NK-92 (cell line): ENCODE measurements around the gene ANKRD33B.

ENCODE experiments used
- DNase-seq: peaks from one replicate; lab custom pipeline; 2025; ENCODE audit not compliant: unreplicated experiment; lab: John Stamatoyannopoulos, UW

Gene ANKRD33B

DNA sequence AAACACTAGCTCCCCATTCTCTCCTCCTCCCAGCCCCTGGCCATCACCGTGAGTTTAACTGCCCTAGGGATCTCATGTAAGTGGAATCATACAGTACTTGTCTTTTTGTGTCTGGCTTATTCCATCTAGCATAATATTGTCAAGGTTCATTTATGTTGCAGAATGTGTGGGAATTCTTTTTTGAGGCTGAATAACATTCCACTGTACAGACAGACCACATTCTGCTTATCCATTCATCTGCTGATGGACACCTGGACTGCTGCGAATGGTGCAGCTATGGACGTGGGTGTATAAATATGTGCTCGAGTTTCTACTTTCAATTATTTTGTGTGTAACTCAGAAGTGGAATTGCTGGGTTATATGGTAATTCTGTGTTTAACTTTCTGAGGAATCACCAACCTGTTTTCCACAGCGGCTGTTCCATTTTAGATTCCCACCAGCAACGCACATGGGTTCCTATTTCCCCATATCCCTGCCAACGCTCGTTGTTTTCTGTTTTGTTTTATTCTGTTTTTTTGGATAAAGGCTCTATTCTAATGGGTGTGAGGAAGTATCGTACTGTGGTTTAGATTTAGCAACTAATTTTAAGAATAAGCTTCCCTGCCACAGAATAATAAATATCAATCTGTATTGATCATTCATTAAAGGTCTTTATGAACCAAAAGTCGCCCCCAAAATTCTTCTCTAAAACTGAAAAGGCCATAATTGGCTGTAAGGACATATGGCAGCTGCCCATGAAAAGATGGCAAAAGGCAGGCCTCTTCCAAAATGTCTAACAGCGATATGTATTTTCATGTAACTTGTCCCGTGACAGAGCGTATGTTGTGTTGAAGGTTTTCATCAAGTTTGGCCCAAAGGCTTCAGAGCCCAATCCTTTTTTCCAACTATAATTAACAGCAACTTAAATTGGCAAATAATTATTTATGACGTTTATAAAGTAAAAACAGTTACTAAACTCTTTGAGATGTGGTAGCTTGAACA is 126.9 kb downstream of the ANKRD33B start:
- DNase-seq, result no peak

DNA sequence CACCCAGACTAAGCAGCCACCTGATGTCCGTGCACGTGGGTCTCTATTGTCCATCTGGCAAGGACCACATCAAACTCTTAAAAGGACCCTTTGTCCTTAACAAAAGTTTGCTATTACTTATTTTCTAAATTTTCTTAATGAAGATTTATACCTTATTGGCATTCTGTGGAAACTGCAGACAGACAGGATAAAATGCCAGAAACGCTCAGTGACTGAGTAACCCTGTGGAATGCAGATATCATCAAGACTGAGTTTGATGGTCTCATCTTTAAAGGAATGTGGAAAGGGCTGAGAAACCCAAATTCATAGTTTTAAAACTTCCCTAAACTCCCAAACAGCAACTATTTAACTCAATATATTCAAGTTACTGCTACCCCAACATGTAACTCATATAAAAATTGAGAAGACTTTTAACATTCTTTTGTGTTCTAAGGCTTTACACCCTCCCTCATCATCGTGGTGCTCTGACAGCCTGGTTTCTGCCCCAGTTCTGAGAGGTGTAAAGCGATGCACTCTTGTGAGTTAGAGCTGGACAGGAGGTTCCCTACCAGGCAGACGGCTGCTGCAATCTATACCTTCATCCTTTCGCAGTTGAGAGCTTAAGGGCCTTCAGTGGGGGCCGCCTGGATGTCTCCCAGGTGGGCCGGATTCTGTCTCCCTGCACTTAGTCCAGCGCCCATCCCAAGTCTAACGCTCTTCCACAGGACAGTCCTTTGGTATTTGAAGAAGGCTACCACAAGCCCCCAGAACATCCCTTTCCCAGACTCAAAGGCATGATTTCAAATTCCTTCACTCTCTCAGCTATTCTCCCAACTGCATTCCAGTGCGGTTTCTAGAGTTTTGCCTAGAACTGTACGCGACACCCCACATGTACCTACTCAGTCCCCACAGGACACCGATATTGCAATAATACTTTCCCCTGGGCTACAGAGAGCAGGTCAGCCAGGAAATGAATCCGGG is 128.2 kb downstream of the ANKRD33B start:
- DNase-seq, result no peak

DNA sequence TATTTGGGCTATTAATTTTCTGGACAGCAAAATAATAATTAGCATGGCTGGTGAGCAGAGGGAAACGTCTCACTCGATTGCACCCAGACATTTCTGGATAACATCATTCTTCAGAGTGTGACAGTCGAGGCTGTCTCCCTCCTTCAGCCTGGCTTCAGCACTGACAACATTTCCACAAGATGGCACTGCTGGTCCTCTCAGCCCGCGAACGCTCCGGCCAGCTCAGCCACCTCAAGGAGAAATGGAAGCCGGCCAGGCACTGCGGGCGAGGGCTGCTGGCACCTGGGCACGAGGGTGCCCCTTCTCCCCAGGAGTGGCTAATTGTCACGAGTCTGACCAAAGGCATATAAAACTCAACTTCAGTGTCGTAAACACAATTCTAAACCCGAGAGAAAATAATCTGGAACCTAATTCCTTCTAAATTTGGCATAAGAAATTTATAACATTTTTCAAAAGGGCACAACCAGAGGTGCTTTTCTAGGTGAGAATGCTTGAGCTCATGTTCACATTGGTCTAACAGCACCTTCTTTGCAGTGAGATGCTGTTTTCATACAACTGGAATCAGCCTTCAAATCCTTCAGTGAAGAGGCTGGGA is 131.3 kb downstream of the ANKRD33B start:
- DNase-seq, result no peak

DNA sequence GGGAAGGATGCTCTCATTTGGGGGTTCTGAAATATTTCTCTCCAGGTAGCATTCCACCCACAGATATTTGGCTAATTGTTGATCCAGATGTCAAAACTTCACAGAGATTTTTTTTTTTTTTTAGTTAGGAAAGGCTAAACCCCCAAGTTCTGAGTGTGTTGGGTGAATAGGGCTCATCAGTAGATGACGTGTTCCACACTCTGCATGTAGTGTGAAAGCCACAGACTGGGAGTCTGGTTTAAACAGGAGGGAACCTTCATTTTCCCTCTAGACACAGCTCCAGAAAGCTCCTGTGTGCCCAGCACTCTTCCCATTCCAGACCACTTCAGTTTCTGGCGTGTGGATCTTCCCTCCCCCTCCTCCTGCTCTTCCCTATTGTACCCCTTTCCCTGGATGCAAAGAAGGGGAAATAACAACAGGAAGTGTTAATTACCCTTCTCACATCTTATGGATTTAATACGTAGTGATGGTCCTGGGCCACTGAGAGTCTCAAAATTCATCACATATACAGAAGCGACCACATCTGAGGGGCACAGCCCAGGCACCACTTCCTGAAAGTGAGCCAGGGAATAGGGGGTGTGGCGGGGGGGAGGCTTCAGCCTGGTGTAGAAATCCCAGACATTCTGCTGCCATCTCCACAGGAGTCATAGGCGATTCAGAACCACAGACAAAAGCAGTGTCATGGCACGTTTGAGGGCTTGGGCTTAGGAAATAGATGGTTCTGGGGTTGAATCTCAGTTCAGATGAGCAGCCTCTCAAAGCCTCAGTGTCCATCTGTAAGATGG is 132.1 kb downstream of the ANKRD33B start:
- no peak for DNase-seq

GRCh38 chr5:10699281-10699874 is 135.5 kb downstream of the ANKRD33B start:
- DNase-seq, result no peak

GRCh38 chr5:10699987-10700386 is 136.1 kb downstream of the ANKRD33B start:
- no peak for DNase-seq

DNA sequence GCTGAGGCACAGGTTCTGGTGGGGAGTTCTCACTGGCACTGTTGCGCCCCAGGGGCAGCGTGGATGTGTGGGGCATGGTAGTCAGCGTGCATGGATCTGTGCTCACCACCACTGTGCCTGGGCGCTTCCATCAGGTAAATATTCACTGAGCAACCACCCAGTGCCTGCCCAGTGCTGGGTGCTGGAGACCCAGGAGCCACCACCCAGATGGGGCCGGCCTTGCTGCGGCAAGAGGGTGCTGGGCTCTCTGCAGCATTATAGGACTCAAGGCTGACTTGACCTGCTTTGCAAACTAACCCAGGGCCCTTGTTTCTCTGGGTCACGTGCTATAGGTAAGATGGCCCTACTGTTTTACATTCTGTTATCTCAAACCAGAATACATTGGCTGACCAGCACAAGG is 136.6 kb downstream of the ANKRD33B start:
- DNase-seq, result no peak

GRCh38 chr5:10701567-10702039 is 137.7 kb downstream of the ANKRD33B start:
- DNase-seq, result no peak

- no peak for DNase-seq
These were observed 138.3 kb downstream of the ANKRD33B start for GRCh38 chr5:10702040-10702629.

- DNase-seq, result no peak
These were observed 139.1 kb downstream of the ANKRD33B start for GRCh38 chr5:10702911-10703491.

GRCh38 chr5:10703676-10704075 is 139.8 kb downstream of the ANKRD33B start:
- no peak for DNase-seq

DNA sequence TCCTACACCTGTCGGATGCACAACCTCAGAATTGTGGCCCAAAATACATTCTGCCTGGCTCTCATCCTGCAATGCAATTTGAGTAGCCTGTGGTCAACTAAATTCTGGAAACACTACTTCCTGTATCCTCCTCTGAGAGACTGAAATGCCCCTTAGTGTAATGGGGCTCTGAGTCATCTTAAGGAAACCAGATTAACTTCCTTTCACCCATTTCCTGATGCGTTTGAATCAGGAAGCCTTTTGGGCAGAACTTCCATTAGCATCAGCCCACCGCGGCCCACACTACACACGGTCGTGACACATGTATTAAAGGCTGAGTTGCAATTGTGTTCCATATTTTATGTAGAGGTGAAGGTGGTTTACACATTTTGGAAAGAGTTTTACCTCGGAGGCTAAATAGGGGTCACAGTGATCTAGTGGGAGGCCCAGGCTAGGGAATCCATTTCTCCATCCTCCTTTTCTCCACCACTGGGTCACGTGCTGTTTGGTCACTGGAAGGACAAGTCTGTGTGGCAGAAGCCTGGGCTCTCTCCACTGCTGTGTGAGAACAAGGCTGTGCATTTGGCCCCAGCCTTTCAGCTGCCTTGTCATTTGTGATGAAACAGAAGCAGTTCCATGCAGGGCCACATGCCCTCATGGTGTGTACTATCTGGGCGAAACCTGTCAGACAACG is 141.2 kb downstream of the ANKRD33B start:
- no peak for DNase-seq

- no peak for DNase-seq
These were observed 141.9 kb downstream of the ANKRD33B start for GRCh38 chr5:10705747-10706146.

- DNase-seq, result no peak
These were observed 142.5 kb downstream of the ANKRD33B start for GRCh38 chr5:10706326-10706725.
